H1 (cell line): ENCODE data around the gene TAF9. TPM values are rescaled to one million over a fixed set of nuclear protein-coding genes. Genes with fewer than 3 reads are reported as not detected.

Experiments used
- CTCF ChIA-PET: fragments of 300-600 bp; sonication (Branson Sonifier 250); formaldehyde crosslinking; loops from one replicate; lab custom pipeline; 2021; ENCODE audit not compliant: partially characterized antibody; lab: Charles Lee
- POLR2A ChIA-PET: fragments of 300-600 bp; sonication (Branson Sonifier 250); formaldehyde crosslinking; loops from one replicate; lab custom pipeline; 2021; ENCODE audit warnings: inconsistent platforms; ENCODE audit not compliant: partially characterized antibody; lab: Charles Lee
- DNase-seq, 2 experiments: peaks; one replicate each; pipeline versions ENCODE4 v3.0.0 to v3.0.0-alpha.2; 2010 to 2022; ENCODE audit warnings: low spot score in 2 of 2, low read depth in 1 of 2, mixed read lengths in 1 of 2
- FAIRE-seq: peaks from 2 replicates; lab custom pipeline; 2011; peaks lifted over from hg19 to GRCh38; lab: Jason Lieb, UNC
- H2AFZ ChIP-seq: 2 replicates; pipeline ENCODE4 v1.8.1; 2012; ENCODE audit warnings: low read length, inconsistent platforms
- H2AK5ac ChIP-seq: 2 replicates; pipeline ENCODE4 v1.6.1; 2013; ENCODE audit warnings: low read depth, low read length
- H2BK120ac ChIP-seq: replicated peaks from 2 replicates; pipeline ENCODE3; 2013; ENCODE audit warnings: low read depth, low read length, inconsistent platforms
- H2BK12ac ChIP-seq: 2 replicates; pipeline ENCODE4 v1.6.1; 2013; ENCODE audit warnings: low read depth, low read length
- H2BK15ac ChIP-seq: 2 replicates; pipeline ENCODE4 v1.6.1; 2013; ENCODE audit warnings: low read length
- H2BK20ac ChIP-seq: 2 replicates; pipeline ENCODE4 v1.6.1; 2013; ENCODE audit warnings: low read length
- H2BK5ac ChIP-seq: 2 replicates; pipeline ENCODE4 v1.6.1; 2013; ENCODE audit warnings: low read depth, low read length
- H3K14ac ChIP-seq: 2 replicates; pipeline ENCODE4 v1.6.1; 2013; ENCODE audit warnings: inconsistent platforms; ENCODE audit not compliant: insufficient read length
- H3K18ac ChIP-seq: 2 replicates; pipeline ENCODE4 v1.6.1; 2013; ENCODE audit warnings: low read length; ENCODE audit errors: extremely low read depth
- H3K23ac ChIP-seq: 2 replicates; pipeline ENCODE4 v1.6.1; 2013; ENCODE audit warnings: inconsistent platforms; ENCODE audit not compliant: insufficient read length
- H3K23me2 ChIP-seq: 2 replicates; pipeline ENCODE4 v1.6.1; 2013; ENCODE audit warnings: low read depth, low read length
- H3K27ac ChIP-seq: 2 replicates; pipeline ENCODE4 v1.6.1; 2011; ENCODE audit warnings: low read depth, low read length, inconsistent platforms
- H3K27me3 ChIP-seq, 4 experiments: replicated peaks in 1 of 4; 1 replicate in 1 of 4; 2 replicates in 3 of 4; pipeline versions ENCODE4 v1.6.1 to v1.8.1; 2011 to 2013; ENCODE audit warnings: low read length in 3 of 4, mild to moderate bottlenecking in 3 of 4, inconsistent platforms in 2 of 4, mixed read lengths in 2 of 4, moderate library complexity in 1 of 4; ENCODE audit not compliant: control insufficient read depth in 3 of 4, insufficient read depth in 3 of 4; ENCODE audit errors: extremely low read depth in 1 of 4
- H3K36me3 ChIP-seq, 4 experiments: 2 replicates each; pipeline versions ENCODE4 v1.6.1 to v1.8.1; 2011 to 2013; ENCODE audit warnings: mild to moderate bottlenecking in 4 of 4, low read length in 3 of 4, moderate library complexity in 2 of 4, control low read depth in 1 of 4, inconsistent platforms in 1 of 4; ENCODE audit not compliant: insufficient read depth in 4 of 4, control insufficient read depth in 2 of 4
- H3K4ac ChIP-seq: replicated peaks from 2 replicates; pipeline ENCODE3; 2013; ENCODE audit warnings: low read length, low read depth, mixed read lengths, inconsistent platforms; ENCODE audit not compliant: insufficient read length
- H3K4me1 ChIP-seq, 4 experiments: replicated peaks in 1 of 4; 1 replicate in 1 of 4; 2 replicates in 3 of 4; pipeline versions ENCODE4 v1.6.1 to v1.8.1; 2011 to 2013; ENCODE audit warnings: low read length in 3 of 4, inconsistent platforms in 2 of 4, mixed read lengths in 1 of 4; ENCODE audit not compliant: insufficient read depth in 4 of 4, control insufficient read depth in 3 of 4
- H3K4me2 ChIP-seq, 2 experiments: 2 replicates each; pipeline versions ENCODE4 v1.6.1 to v1.8.1; 2011 to 2013; ENCODE audit warnings: low read depth in 2 of 2, low read length in 2 of 2, control low read depth in 1 of 2, inconsistent platforms in 1 of 2, mild to moderate bottlenecking in 1 of 2; ENCODE audit not compliant: insufficient read depth in 1 of 2
- H3K4me3 ChIP-seq, 4 experiments: fragments of 200-600, 300-600 bp in 1 of 4; sonication (generic), shearing (Covaris generic), sonication (Bioruptor Twin) in 1 of 4; 2 replicates each; pipeline versions ENCODE4 v1.5.1 to v1.8.1; 2011 to 2016; ENCODE audit warnings: low read length in 4 of 4, low read depth in 3 of 4, control low read depth in 2 of 4, inconsistent platforms in 2 of 4, mild to moderate bottlenecking in 2 of 4, mixed read lengths in 1 of 4, moderate library complexity in 1 of 4; ENCODE audit not compliant: insufficient read depth in 2 of 4; ENCODE audit errors: extremely low read depth in 1 of 4
- H3K56ac ChIP-seq: replicated peaks from 2 replicates; pipeline ENCODE3; 2013; ENCODE audit warnings: low read depth, mild to moderate bottlenecking, mixed read lengths, low read length, inconsistent platforms; ENCODE audit not compliant: insufficient read length
- H3K79me1 ChIP-seq: 2 replicates; pipeline ENCODE4 v1.6.1; 2013; ENCODE audit warnings: low read depth, low read length, control low read depth
- H3K79me2 ChIP-seq, 2 experiments: 2 replicates each; pipeline versions ENCODE4 v1.6.1 to v1.8.1; 2012 to 2013; ENCODE audit warnings: low read length in 2 of 2, mild to moderate bottlenecking in 2 of 2, inconsistent platforms in 1 of 2; ENCODE audit not compliant: insufficient read depth in 2 of 2, control insufficient read depth in 1 of 2
- H3K9ac ChIP-seq, 4 experiments: replicated peaks in 1 of 4; 1 replicate in 1 of 4; 2 replicates in 3 of 4; pipeline versions ENCODE4 v1.6.1 to v1.8.1; 2011 to 2013; ENCODE audit warnings: low read depth in 3 of 4, low read length in 3 of 4, control low read depth in 2 of 4, mild to moderate bottlenecking in 2 of 4, moderate library complexity in 2 of 4, inconsistent platforms in 1 of 4; ENCODE audit errors: extremely low read depth in 1 of 4
- H3K9me3 ChIP-seq, 2 experiments: 2 replicates each; pipeline versions ENCODE4 v1.6.1 to v1.8.1; 2012 to 2013; ENCODE audit warnings: mild to moderate bottlenecking in 2 of 2, moderate library complexity in 2 of 2, control low read depth in 1 of 2, inconsistent platforms in 1 of 2, low read depth in 1 of 2, low read length in 1 of 2, mixed read lengths in 1 of 2; ENCODE audit not compliant: insufficient read depth in 2 of 2
- H4K20me1 ChIP-seq, 2 experiments: replicated peaks in 1 of 2; 2 replicates each; pipeline versions ENCODE3 to v1.8.1; 2011 to 2013; ENCODE audit warnings: inconsistent platforms in 2 of 2, low read length in 2 of 2, mild to moderate bottlenecking in 1 of 2; ENCODE audit not compliant: insufficient read depth in 2 of 2, control insufficient read depth in 1 of 2
- H4K5ac ChIP-seq: 2 replicates; pipeline ENCODE4 v1.6.1; 2013; ENCODE audit warnings: low read length, low read depth, mixed read lengths, inconsistent platforms; ENCODE audit not compliant: insufficient read length
- H4K8ac ChIP-seq: 2 replicates; pipeline ENCODE4 v1.8.0; 2013; ENCODE audit warnings: mild to moderate bottlenecking, moderate library complexity, low read length, inconsistent platforms; ENCODE audit not compliant: insufficient read depth; ENCODE audit errors: extremely low read depth
- H4K91ac ChIP-seq: replicated peaks from 2 replicates; pipeline ENCODE3; 2013; ENCODE audit warnings: low read length, mixed read lengths, inconsistent platforms; ENCODE audit not compliant: insufficient read length
- CREB1 ChIP-seq: IDR thresholded peaks from 2 replicates; pipeline ENCODE4 v1.6.1; 2012; ENCODE audit warnings: inconsistent platforms
- EGR1 ChIP-seq: IDR thresholded peaks from 2 replicates; pipeline ENCODE4 v1.6.1; 2011; ENCODE audit warnings: low read depth, low read length, borderline replicate concordance
- GABPA ChIP-seq: IDR thresholded peaks from 2 replicates; pipeline ENCODE4 v1.6.1; 2011; ENCODE audit warnings: mild to moderate bottlenecking, low read length, moderate library complexity, borderline replicate concordance; ENCODE audit not compliant: insufficient read depth
- KDM5A ChIP-seq: fragments of 200-600 bp; IDR thresholded peaks from 2 replicates; pipeline ENCODE4 v1.7.1; 2012; ENCODE audit warnings: mild to moderate bottlenecking, low read length, inconsistent platforms, mixed read lengths
- ZNF274 ChIP-seq: IDR thresholded peaks from 2 replicates; pipeline ENCODE4 v1.7.0; 2012; ENCODE audit warnings: low read length, borderline replicate concordance; ENCODE audit errors: extremely low read depth
- WGBS, 2 experiments: shearing (Covaris generic) in 1 of 2; methylation state at CpG; one replicate each; pipeline versions ENCODE4 v1.1.6 to v1.1.7; 2013 to 2015; ENCODE audit warnings: low lambda C conversion rate in 2 of 2, mixed read lengths in 2 of 2, inconsistent platforms in 1 of 2, low coverage in 1 of 2, missing lambda C conversion rate in 1 of 2; ENCODE audit not compliant: insufficient replicate concordance in 2 of 2, insufficient coverage in 1 of 2, insufficient read length in 1 of 2; ENCODE audit errors: extremely low coverage in 1 of 2, missing lambda C conversion rate in 1 of 2; 5-methylcytosine and 5-hydroxymethylcytosine counted together
- polyA plus RNA-seq, 7 experiments: library from polyadenylated mRNA; depleted of rRNA in 3 of 7; stranded (reverse) in 5 of 7; unstranded in 2 of 7; fragments of >200 nt in 5 of 7; fragments of 200-250 nt in 2 of 7; gene quantifications; 1 replicate in 5 of 7; 2 replicates in 1 of 7; 4 replicates in 1 of 7; pipeline versions ENCODE4 v1.2.1 to v1.2.3, GENCODE V29; 2011 to 2013; ENCODE audit warnings: missing spikeins in 2 of 7, mixed read lengths in 2 of 7
- total RNA-seq: library from RNA; stranded (reverse); fragmentation: NEBNext Ultra II Directional; extraction: Animal tissue kit (Norgen Biotek cat#: 25700); gene quantifications from 2 replicates; pipeline ENCODE4 v1.2.1, GENCODE V29; 2021
- TF ChIP-seq, protein P1 (sequence below): IDR thresholded peaks from 2 replicates; pipeline ENCODE4 v1.6.1; 2012; ENCODE audit warnings: low read length, inconsistent platforms
- TF ChIP-seq, protein P2 (sequence below): IDR thresholded peaks from 2 replicates; pipeline ENCODE4 v1.6.1; 2012; ENCODE audit warnings: inconsistent platforms
- TF ChIP-seq, protein P3 (sequence below), 3 experiments: IDR thresholded peaks; 1 replicate in 2 of 3; 2 replicates in 1 of 3; pipeline versions ENCODE4 v1.5.1 to v1.6.1; 2011; ENCODE audit warnings: low read length in 3 of 3, mild to moderate bottlenecking in 3 of 3, inconsistent platforms in 2 of 3, low read depth in 1 of 3, moderate library complexity in 1 of 3; ENCODE audit not compliant: insufficient read depth in 1 of 3; ENCODE audit errors: control extremely low read depth in 1 of 3

TAF9 gene
- total and polyA plus RNA-seq, 2 of the 8 experiments (the other 6 are each of a cell fraction or from before 2014, with no cell fraction given): 85.1 to 135 TPM

DNA sequence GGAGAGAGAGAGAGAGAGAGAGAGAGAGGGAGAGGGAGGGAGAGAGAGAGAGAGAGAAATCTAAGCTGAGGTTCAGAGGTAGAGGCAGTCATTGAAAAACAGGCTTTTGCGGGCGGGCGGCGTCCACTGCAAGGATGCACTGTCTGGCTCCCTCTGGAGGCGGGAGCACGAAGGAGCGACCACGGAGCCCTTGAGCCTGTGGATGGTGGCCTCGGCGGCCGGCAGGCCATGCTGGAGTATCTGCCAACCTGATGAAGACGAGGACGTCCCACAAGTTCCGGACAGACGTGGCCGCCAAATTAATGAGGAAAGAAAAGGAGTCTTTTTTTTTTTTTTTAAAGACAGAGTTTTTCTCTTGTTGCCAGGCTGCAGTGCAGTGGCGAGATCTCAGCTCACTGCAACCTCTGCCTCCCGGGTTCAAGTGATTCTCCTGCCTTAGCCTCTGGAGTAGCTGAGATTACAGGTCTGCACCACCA is 34.5 kb downstream of the TAF9 start:
- Histone ChIP-seq H3K4ac (no peak overlapping the region), H3K56ac (no peak overlapping the region), H4K91ac (no peak overlapping the region), H2BK15ac (no peak overlapping the region), H3K23ac (no peak overlapping the region), H2BK120ac (no peak overlapping the region), H2BK5ac (no peak overlapping the region), H3K4me2 (peak overlapping the region in 1 of 2 experiments; percentile 36; a peak in 1 of 4 replicates), H3K79me2 (no peaks in the 10 kb centered on the region), H3K4me3 (no peak overlapping the region), H4K20me1 (no peaks in the 10 kb centered on the region), H3K4me1 (peaks cover 0 to 2% (median 0%) of the 10 kb centered on the region in 4 experiments; a peak in 3 of 7 replicates), H2AK5ac (no peak overlapping the region), H3K27ac (no peak overlapping the region), H4K8ac (no peak overlapping the region), H3K79me1 (no peaks in the 10 kb centered on the region), H3K14ac (no peak overlapping the region), H3K9me3 (no peaks in the 10 kb centered on the region), H2BK12ac (no peak overlapping the region), H2BK20ac (no peak overlapping the region), H3K18ac (no peak overlapping the region), H3K23me2 (no peaks in the 10 kb centered on the region), H3K9ac (no peak overlapping the region), H4K5ac (no peak overlapping the region), H3K27me3 (no peaks in the 10 kb centered on the region), H2AFZ (no peak overlapping the region), H3K36me3 (no peaks in the 10 kb centered on the region)
- no peak for FAIRE-seq
- ChIA-PET POLR2A (interaction anchor here (0.7 to 0.9 kb wide), 4 partner anchors 46 to 170 kb away, joined by 3 to 7 read pairs (median 4); no protein-coding TSS in a partner anchor), CTCF (interaction anchor here (0.6 to 3.0 kb wide), 32 partner anchors 9 to 1987 kb away, joined by 3 to 28 read pairs (median 4); partner anchors contain the start of gene SLC30A5)
- 23% methylated on average over 17 of the region's 18 CpGs; no CpG with 5 or more reads in 1 of the 2 experiments for WGBS, 2 experiments
- peak; percentile 67 to 91 for DNase-seq
- TF ChIP-seq, protein P1, sequence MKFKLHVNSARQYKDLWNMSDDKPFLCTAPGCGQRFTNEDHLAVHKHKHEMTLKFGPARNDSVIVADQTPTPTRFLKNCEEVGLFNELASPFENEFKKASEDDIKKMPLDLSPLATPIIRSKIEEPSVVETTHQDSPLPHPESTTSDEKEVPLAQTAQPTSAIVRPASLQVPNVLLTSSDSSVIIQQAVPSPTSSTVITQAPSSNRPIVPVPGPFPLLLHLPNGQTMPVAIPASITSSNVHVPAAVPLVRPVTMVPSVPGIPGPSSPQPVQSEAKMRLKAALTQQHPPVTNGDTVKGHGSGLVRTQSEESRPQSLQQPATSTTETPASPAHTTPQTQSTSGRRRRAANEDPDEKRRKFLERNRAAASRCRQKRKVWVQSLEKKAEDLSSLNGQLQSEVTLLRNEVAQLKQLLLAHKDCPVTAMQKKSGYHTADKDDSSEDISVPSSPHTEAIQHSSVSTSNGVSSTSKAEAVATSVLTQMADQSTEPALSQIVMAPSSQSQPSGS: no peak
- 0 out of 2 replicates have a peak, but pooled peaks have one; percentile 33 for TF ChIP-seq GABPA
- TF ChIP-seq CREB1: 0 out of 2 replicates have a peak, but pooled peaks have one; percentile 38
- no peak for TF ChIP-seq ZNF274
- TF ChIP-seq EGR1: peak; percentile 59; the same call in 1 of the 2 replicates
- TF ChIP-seq KDM5A: no peak
- TF ChIP-seq, protein P2, sequence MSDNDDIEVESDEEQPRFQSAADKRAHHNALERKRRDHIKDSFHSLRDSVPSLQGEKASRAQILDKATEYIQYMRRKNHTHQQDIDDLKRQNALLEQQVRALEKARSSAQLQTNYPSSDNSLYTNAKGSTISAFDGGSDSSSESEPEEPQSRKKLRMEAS: peak; percentile 83
- TF ChIP-seq, protein P3, sequence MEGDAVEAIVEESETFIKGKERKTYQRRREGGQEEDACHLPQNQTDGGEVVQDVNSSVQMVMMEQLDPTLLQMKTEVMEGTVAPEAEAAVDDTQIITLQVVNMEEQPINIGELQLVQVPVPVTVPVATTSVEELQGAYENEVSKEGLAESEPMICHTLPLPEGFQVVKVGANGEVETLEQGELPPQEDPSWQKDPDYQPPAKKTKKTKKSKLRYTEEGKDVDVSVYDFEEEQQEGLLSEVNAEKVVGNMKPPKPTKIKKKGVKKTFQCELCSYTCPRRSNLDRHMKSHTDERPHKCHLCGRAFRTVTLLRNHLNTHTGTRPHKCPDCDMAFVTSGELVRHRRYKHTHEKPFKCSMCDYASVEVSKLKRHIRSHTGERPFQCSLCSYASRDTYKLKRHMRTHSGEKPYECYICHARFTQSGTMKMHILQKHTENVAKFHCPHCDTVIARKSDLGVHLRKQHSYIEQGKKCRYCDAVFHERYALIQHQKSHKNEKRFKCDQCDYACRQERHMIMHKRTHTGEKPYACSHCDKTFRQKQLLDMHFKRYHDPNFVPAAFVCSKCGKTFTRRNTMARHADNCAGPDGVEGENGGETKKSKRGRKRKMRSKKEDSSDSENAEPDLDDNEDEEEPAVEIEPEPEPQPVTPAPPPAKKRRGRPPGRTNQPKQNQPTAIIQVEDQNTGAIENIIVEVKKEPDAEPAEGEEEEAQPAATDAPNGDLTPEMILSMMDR (IDR thresholded peaks at IDR 0.05; ENCODE audit: control extremely low read depth in 1 of 3, insufficient read depth in 1 of 3, low read depth in 1 of 3, low read length in 3 of 3): peak; percentile 83 to 87 (median 85)
